A549 (cell line): ENCODE measurements around the gene ZCWPW1. TPM values are rescaled to one million over a fixed set of nuclear protein-coding genes. Genes with fewer than 3 reads are reported as not detected.
A peak's percentile ranks its signal among the peaks of the same experiment; 100 is the strongest.

Source experiments
- ATAC-seq, 2 experiments: fragments of 200-7000 bp in 1 of 2; fragments of >200 bp in 1 of 2; cut with Nextera tagmentation in 1 of 2; cut with Tn5 transposase in 1 of 2; 3 replicates each; pipeline versions ENCODE4 v1.8.0 to v1.9.1; 2018 to 2020; ENCODE audit warnings: mild to moderate bottlenecking in 1 of 2, moderate library complexity in 1 of 2
- CTCF ChIA-PET: fragments of 300-600 bp; sonication (Branson Sonifier 250); formaldehyde crosslinking; extraction: SDS; loops from one replicate; lab custom pipeline; 2021; ENCODE audit warnings: antibody characterized with exemption, inconsistent platforms; lab: Yijun Ruan, JAX
- POLR2A ChIA-PET: fragments of 350-600 bp; formaldehyde crosslinking; extraction: SDS; loops from one replicate; lab custom pipeline; 2021; ENCODE audit warnings: antibody characterized with exemption, inconsistent platforms; lab: Yijun Ruan, JAX
- DNase-seq, 2 experiments: peaks; one replicate each; pipeline versions ENCODE4 v3.0.0 to v3.0.0-alpha.2; 2011 to 2016; ENCODE audit warnings: low read depth in 1 of 2, low spot score in 1 of 2
- FAIRE-seq: peaks from 2 replicates; lab custom pipeline; 2011; peaks lifted over from hg19 to GRCh38; lab: Jason Lieb, UNC
- H3K27ac ChIP-seq, 2 experiments: fragments of >200 bp; sonication (Bioruptor Twin); formaldehyde crosslinking; 3 replicates each; pipeline ENCODE4 v1.5.1; 2016 to 2017
- H3K4me1 ChIP-seq: fragments of >200 bp; sonication (Bioruptor Twin); formaldehyde crosslinking; 3 replicates; pipeline ENCODE4 v1.6.1; 2016
- H3K4me2 ChIP-seq: fragments of >200 bp; sonication (Bioruptor Twin); formaldehyde crosslinking; 3 replicates; pipeline ENCODE4 v1.6.1; 2016
- H3K4me3 ChIP-seq: fragments of >200 bp; sonication (Bioruptor Twin); formaldehyde crosslinking; 3 replicates; pipeline ENCODE4 v1.5.1; 2016
- H3K9me3 ChIP-seq: fragments of >200 bp; sonication (Bioruptor Twin); formaldehyde crosslinking; 3 replicates; pipeline ENCODE4 v1.6.1; 2016
- CBX2 ChIP-seq: fragments of 200-600 bp; sonication (generic); IDR thresholded peaks from 2 replicates; pipeline ENCODE4 v1.6.1; 2016; ENCODE audit warnings: low read depth, mild to moderate bottlenecking, borderline replicate concordance
- CBX8 ChIP-seq: fragments of 200-600 bp; sonication (generic); IDR thresholded peaks from 2 replicates; pipeline ENCODE4 v1.6.1; 2016
- CHD4 ChIP-seq: fragments of 200-600 bp; sonication (generic); IDR thresholded peaks from 2 replicates; pipeline ENCODE4 v1.6.1; 2016; ENCODE audit warnings: antibody characterized with exemption, mild to moderate bottlenecking, borderline replicate concordance
- FOSB ChIP-seq: fragments of 250-450 bp; sonication (Bioruptor Pico); IDR thresholded peaks from 2 replicates; pipeline ENCODE4 v1.5.0; 2020; ENCODE audit warnings: mild to moderate bottlenecking, moderate library complexity
- FOSL2 ChIP-seq, 2 experiments: fragments of 450-650 bp in 1 of 2; fragments of >200 bp in 1 of 2; sonication (Bioruptor Twin) in 1 of 2; formaldehyde crosslinking; IDR thresholded peaks; 2 replicates each; pipeline versions ENCODE4 v1.5.0 to v1.6.1; 2016 to 2020; ENCODE audit warnings: mild to moderate bottlenecking in 1 of 2, moderate library complexity in 1 of 2
- HOXA7 ChIP-seq: fragments of 250-450 bp; sonication (Bioruptor Pico); IDR thresholded peaks from 2 replicates; pipeline ENCODE4 v1.5.0; 2020; ENCODE audit warnings: mild to moderate bottlenecking, moderate library complexity
- JUN ChIP-seq, 2 experiments: fragments of >200 bp; sonication (Bioruptor Twin); formaldehyde crosslinking; IDR thresholded peaks; 2 replicates in 1 of 2; 3 replicates in 1 of 2; pipeline ENCODE4 v1.6.1; 2016 to 2017
- JUNB ChIP-seq: fragments of >200 bp; sonication (Bioruptor Twin); formaldehyde crosslinking; IDR thresholded peaks from 2 replicates; pipeline ENCODE4 v1.6.1; 2016
- KDM1A ChIP-seq: fragments of 200-600 bp; sonication (generic); IDR thresholded peaks from 2 replicates; pipeline ENCODE4 v1.6.1; 2016; ENCODE audit warnings: low read depth, mild to moderate bottlenecking
- KDM5A ChIP-seq: fragments of 200-600 bp; sonication (generic); IDR thresholded peaks from 2 replicates; pipeline ENCODE4 v1.6.1; 2016; ENCODE audit warnings: antibody characterized with exemption, mild to moderate bottlenecking
- MAFK ChIP-seq: fragments of 450-650 bp; IDR thresholded peaks from 2 replicates; pipeline ENCODE4 v1.6.1; 2014; ENCODE audit not compliant: partially characterized antibody
- MYC ChIP-seq: IDR thresholded peaks from 2 replicates; pipeline ENCODE4 v1.6.1; 2012; ENCODE audit warnings: mild to moderate bottlenecking, inconsistent platforms, low read length, improper control_type of control experiment, borderline replicate concordance
- NFE2L2 ChIP-seq: fragments of 150-350 bp; conservative IDR thresholded peaks from 2 replicates; pipeline ENCODE4 v1.6.1; 2014; ENCODE audit warnings: low read length
- PHF8 ChIP-seq: fragments of 200-600 bp; sonication (generic); IDR thresholded peaks from 2 replicates; pipeline ENCODE4 v1.6.1; 2016; ENCODE audit warnings: low read depth, mild to moderate bottlenecking, antibody characterized with exemption, moderate library complexity, borderline replicate concordance
- POLR2A ChIP-seq: IDR thresholded peaks from 2 replicates; pipeline ENCODE4 v1.6.1; 2012; ENCODE audit warnings: mild to moderate bottlenecking, low read length
- POLR2AphosphoS2 ChIP-seq: conservative IDR thresholded peaks from 2 replicates; pipeline ENCODE4 v1.6.1; 2012; ENCODE audit warnings: low read length, improper control_type of control experiment, inconsistent platforms
- RARB ChIP-seq: fragments of 250-450 bp; sonication (Bioruptor Pico); IDR thresholded peaks from 2 replicates; pipeline ENCODE4 v1.8.0; 2021; ENCODE audit warnings: mild to moderate bottlenecking, moderate library complexity
- RFX5 ChIP-seq: fragments of 450-650 bp; IDR thresholded peaks from 2 replicates; pipeline ENCODE4 v1.7.1; 2014; ENCODE audit warnings: antibody characterized with exemption, mild to moderate bottlenecking, moderate library complexity
- SMC3 ChIP-seq: fragments of >200 bp; sonication (Bioruptor Twin); formaldehyde crosslinking; IDR thresholded peaks from 3 replicates; pipeline ENCODE4 v1.6.1; 2018; ENCODE audit warnings: inconsistent platforms
- TP53 ChIP-seq: fragments of 250-450 bp; sonication (Bioruptor Pico); IDR thresholded peaks from 2 replicates; pipeline ENCODE4 v1.5.0; 2021; ENCODE audit warnings: mild to moderate bottlenecking, moderate library complexity
- ZC3H11A ChIP-seq: fragments of 450-650 bp; IDR thresholded peaks from 2 replicates; pipeline ENCODE4 v1.6.1; 2014; ENCODE audit warnings: antibody characterized with exemption, mild to moderate bottlenecking
- ZFP36 ChIP-seq: fragments of 450-650 bp; IDR thresholded peaks from 2 replicates; pipeline ENCODE4 v1.6.1; 2014; ENCODE audit warnings: borderline replicate concordance; ENCODE audit not compliant: partially characterized antibody
- ZNF302 ChIP-seq: fragments of 250-450 bp; sonication (Bioruptor Pico); IDR thresholded peaks from 2 replicates; pipeline ENCODE4 v1.9.0; 2021; ENCODE audit warnings: inconsistent platforms, mild to moderate bottlenecking, moderate library complexity
- WGBS: methylation state at CpG from one replicate; pipeline ENCODE4 v1.1.6; 2017; ENCODE audit errors: missing lambda C conversion rate; 5-methylcytosine and 5-hydroxymethylcytosine counted together
- polyA plus RNA-seq, 4 experiments: library from polyadenylated mRNA; depleted of rRNA in 3 of 4; stranded (reverse); fragments of >200 nt; fragmentation: RNase III in 1 of 4; extraction: RNeasy Plus Mini Kit Qiagen cat#74134 plus additional on column Dnase treatment in 1 of 4; gene quantifications; 2 replicates in 3 of 4; 3 replicates in 1 of 4; pipeline ENCODE4 v1.2.3, GENCODE V29; 2011 to 2017
- TF ChIP-seq, protein P1 (sequence below): IDR thresholded peaks from 2 replicates; pipeline ENCODE4 v1.6.1; 2012
- TF ChIP-seq, protein P2 (sequence below): fragments of 250-450 bp; sonication (Bioruptor Pico); IDR thresholded peaks from 2 replicates; pipeline ENCODE4 v1.5.0; 2021; ENCODE audit warnings: mild to moderate bottlenecking, moderate library complexity, borderline replicate concordance
- TF ChIP-seq, protein P3 (sequence below): fragments of 450-650 bp; IDR thresholded peaks from 2 replicates; pipeline ENCODE4 v1.6.1; 2014; ENCODE audit warnings: antibody characterized with exemption
- TF ChIP-seq, protein P4 (sequence below): IDR thresholded peaks from 2 replicates; pipeline ENCODE4 v1.6.1; 2012

The ZCWPW1 gene
- polyA plus RNA-seq, 2 of the 4 experiments (the other 2 are of a cell fraction) = 2.0 to 4.2 TPM

DNA sequence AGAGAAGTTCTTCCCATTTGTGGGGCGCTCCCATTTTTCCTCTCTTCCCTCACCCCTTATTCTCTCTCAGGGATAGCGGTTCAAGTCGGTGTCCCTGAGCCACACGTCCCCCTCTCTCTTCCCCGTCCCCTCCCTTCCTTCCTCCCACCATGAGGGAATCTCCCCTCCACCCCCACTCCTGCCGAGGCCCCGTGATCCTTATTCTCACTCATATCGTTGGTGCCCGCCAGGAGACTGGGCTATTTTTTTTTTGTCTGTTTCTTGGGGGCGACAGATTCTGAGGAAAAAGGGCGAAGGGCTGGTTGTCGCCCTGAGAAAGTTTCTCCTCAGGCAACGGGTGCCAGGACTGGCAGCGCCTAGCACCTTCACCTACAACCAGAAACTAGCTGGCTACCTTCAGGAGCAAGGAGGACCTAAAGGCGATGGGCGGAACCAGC, 723 bp downstream of the ZCWPW1 start (continued):
- TF ChIP-seq PHF8 (no peak), ZC3H11A (no peak), FOSL2 (IDR thresholded peaks at IDR 0.05) (no peak), FOSL2 (CRISPR knock-in tag; IDR thresholded peaks at IDR 0.05) (no peak), ZFP36 (no peak), JUNB (no peak), POLR2AphosphoS2 (no peak)
- TF ChIP-seq, all 56 proteins: peak for 5

DNA sequence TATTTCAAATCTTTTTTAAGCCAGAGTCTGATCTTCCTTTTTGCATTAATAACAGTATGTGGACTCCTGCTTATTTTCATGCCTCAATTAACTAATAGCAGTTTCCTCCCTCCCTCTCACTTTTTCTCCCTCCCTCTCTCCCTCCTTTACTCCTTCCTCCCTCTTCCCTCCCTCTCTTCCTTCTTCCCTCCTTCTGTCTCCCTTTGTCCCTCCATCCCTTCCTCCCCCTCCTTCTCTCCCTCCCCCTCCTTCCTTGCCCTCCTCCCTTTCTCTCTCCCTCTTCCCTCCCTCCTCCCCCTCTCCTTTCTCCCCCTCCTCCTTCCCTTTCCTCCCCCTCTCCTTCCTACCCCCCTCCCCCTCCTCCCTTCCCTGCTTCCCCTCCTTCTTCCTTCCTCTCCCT, 2.0 kb downstream of the ZCWPW1 start:
- ATAC-seq (no peak), DNase-seq (no peak), FAIRE-seq (no peak)
- H3K4me1 ChIP-seq = peaks cover 15% of the 10 kb centered on the region; the same call in 2 of the 3 replicates
- no peak overlapping the region for H3K4me3 ChIP-seq
- POLR2A ChIA-PET = no interaction called here
- H3K9me3 ChIP-seq = peaks cover 5% of the 10 kb centered on the region; the same call in 1 of the 3 replicates
- H3K4me2 ChIP-seq = no peak overlapping the region
- no peak for TF ChIP-seq RARB (CRISPR knock-in tag)
- TF ChIP-seq KDM5A = no peak
- TF ChIP-seq NFE2L2 = no peak
- TF ChIP-seq, protein P1, sequence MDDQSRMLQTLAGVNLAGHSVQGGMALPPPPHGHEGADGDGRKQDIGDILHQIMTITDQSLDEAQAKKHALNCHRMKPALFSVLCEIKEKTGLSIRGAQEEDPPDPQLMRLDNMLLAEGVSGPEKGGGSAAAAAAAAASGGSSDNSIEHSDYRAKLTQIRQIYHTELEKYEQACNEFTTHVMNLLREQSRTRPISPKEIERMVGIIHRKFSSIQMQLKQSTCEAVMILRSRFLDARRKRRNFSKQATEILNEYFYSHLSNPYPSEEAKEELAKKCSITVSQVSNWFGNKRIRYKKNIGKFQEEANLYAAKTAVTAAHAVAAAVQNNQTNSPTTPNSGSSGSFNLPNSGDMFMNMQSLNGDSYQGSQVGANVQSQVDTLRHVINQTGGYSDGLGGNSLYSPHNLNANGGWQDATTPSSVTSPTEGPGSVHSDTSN = no peak
- TF ChIP-seq RFX5 = no peak
- TF ChIP-seq POLR2AphosphoS2 = no peak
- no peak for TF ChIP-seq HOXA7
- TF ChIP-seq, protein P2, sequence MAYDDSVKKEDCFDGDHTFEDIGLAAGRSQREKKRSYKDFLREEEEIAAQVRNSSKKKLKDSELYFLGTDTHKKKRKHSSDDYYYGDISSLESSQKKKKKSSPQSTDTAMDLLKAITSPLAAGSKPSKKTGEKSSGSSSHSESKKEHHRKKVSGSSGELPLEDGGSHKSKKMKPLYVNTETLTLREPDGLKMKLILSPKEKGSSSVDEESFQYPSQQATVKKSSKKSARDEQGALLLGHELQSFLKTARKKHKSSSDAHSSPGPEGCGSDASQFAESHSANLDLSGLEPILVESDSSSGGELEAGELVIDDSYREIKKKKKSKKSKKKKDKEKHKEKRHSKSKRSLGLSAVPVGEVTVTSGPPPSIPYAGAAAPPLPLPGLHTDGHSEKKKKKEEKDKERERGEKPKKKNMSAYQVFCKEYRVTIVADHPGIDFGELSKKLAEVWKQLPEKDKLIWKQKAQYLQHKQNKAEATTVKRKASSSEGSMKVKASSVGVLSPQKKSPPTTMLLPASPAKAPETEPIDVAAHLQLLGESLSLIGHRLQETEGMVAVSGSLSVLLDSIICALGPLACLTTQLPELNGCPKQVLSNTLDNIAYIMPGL (CRISPR knock-in tag) = no peak
- no peak for TF ChIP-seq TP53 (CRISPR knock-in tag)
- TF ChIP-seq ZNF302 (CRISPR knock-in tag) = no peak
- no peak for TF ChIP-seq JUNB
- TF ChIP-seq CBX2 = no peak
- no peak overlapping the region for H3K27ac ChIP-seq
- CTCF ChIA-PET = no interaction called here

DNA sequence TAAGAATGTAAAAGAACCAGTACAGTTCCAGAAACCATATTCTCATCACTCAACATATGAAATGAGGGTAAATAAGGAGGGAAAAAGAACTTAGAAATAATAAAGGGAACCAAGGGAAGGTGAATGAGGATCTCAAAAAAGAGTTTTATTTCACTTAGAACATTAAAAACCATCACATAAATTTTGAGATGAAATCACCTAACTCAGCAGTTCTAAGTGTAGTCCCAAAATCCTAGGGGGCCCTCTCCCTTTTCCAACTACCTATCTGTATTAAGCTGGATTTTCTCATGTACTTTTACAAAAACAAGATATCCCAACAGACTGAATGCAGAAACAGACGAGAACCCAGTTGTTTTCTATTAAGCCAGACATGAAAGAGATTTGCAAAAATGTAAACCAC, 3.2 kb downstream of the ZCWPW1 start:
- FAIRE-seq (no peak), ATAC-seq (no peak), DNase-seq (no peak)
- peak; percentile 56 for TF ChIP-seq MAFK
- no peak for TF ChIP-seq CBX2
- H3K4me1 ChIP-seq = 0 out of 3 replicates have a peak, but pooled peaks cover 4% of the 10 kb centered on the region
- ChIA-PET POLR2A (no interaction called here), CTCF (interaction anchor here (0.9 to 1.7 kb wide), 2 partner anchors 9 to 18 kb away, joined by 3 to 4 read pairs; no protein-coding TSS in a partner anchor)
- peaks cover 5% of the 10 kb centered on the region; the same call in 1 of the 3 replicates for H3K9me3 ChIP-seq
- no peak overlapping the region for H3K4me3 ChIP-seq
- no peak overlapping the region for H3K27ac ChIP-seq
- WGBS = 33% methylated on average over 1 of the region's 1 CpG
- no peak overlapping the region for H3K4me2 ChIP-seq

DNA sequence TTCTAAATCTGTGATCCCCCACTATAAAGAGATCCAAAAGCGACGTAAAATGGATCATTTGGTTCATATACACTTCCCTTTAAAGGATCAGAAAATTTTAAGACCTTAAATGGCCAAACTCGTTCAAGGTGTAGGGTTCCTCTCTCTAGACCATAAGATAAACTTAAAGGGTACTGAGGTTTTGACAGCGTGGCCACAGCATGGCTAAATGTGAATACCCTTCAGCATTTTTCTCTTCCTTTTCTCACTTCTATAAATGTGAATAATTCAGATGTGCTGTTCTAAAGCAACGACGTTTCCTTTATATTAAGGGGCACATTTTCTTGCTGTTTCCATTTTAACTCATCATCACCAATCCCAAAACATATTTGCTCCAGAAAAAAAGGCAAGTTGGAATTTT, 5.2 kb downstream of the ZCWPW1 start:
- ChIA-PET CTCF (interaction anchor here (0.8 to 1.4 kb wide), 2 partner anchors 27 to 77 kb away, joined by 3 read pairs; no protein-coding TSS in a partner anchor), POLR2A (no interaction called here)
- DNase-seq (no peak), FAIRE-seq (no peak), ATAC-seq (no peak)
- Histone ChIP-seq H3K4me2 (no peak overlapping the region), H3K27ac (no peak overlapping the region), H3K9me3 (peaks cover 5% of the 10 kb centered on the region; the same call in 1 of the 3 replicates), H3K4me1 (0 out of 3 replicates have a peak, but pooled peaks cover 3% of the 10 kb centered on the region), H3K4me3 (no peak overlapping the region)
- WGBS = 68% methylated on average over 6 of the region's 6 CpGs
- TF ChIP-seq CHD4 (no peak), KDM1A (no peak), PHF8 (no peak), FOSB (no peak), NFE2L2 (no peak), HOXA7 (no peak), TP53 (CRISPR knock-in tag) (no peak), SMC3 (no peak), POLR2A (no peak), CBX2 (no peak), MYC (no peak), CBX8 (no peak), JUN (IDR thresholded peaks at IDR 0.05) (no peak), RARB (CRISPR knock-in tag) (no peak), ZFP36 (no peak), FOSL2 (IDR thresholded peaks at IDR 0.05) (no peak), FOSL2 (CRISPR knock-in tag; IDR thresholded peaks at IDR 0.05) (no peak)
- TF ChIP-seq, protein P2 (CRISPR knock-in tag) = no peak
- TF ChIP-seq, protein P3, sequence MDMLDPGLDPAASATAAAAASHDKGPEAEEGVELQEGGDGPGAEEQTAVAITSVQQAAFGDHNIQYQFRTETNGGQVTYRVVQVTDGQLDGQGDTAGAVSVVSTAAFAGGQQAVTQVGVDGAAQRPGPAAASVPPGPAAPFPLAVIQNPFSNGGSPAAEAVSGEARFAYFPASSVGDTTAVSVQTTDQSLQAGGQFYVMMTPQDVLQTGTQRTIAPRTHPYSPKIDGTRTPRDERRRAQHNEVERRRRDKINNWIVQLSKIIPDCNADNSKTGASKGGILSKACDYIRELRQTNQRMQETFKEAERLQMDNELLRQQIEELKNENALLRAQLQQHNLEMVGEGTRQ = no peak
- TF ChIP-seq, protein P4, sequence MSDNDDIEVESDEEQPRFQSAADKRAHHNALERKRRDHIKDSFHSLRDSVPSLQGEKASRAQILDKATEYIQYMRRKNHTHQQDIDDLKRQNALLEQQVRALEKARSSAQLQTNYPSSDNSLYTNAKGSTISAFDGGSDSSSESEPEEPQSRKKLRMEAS = no peak
